Loucy (cell line): ENCODE measurements around the gene QRSL1.
A peak's percentile ranks its signal among the peaks of the same experiment; 100 is the strongest.

ENCODE experiments used
- H2AFZ ChIP-seq: fragments of 200-600 bp; sonication (generic); 2 replicates; pipeline ENCODE4 v1.6.0; 2016; ENCODE audit warnings: antibody characterized with exemption, mild to moderate bottlenecking, low read length, moderate library complexity
- H3F3A ChIP-seq: fragments of 200-600 bp; 2 replicates; pipeline ENCODE4 v1.6.0; 2016; ENCODE audit warnings: antibody characterized with exemption, low read depth, mild to moderate bottlenecking
- H3K27me3 ChIP-seq: fragments of 200-600 bp; sonication (generic); 2 replicates; pipeline ENCODE4 v1.6.1; 2014; ENCODE audit warnings: low read length, mild to moderate bottlenecking; ENCODE audit not compliant: insufficient read depth, poor library complexity, severe bottlenecking
- H3K36me3 ChIP-seq: fragments of 200-600 bp; sonication (generic); 2 replicates; pipeline ENCODE4 v1.6.1; 2016; ENCODE audit warnings: low read length; ENCODE audit not compliant: insufficient read depth
- H3K4me1 ChIP-seq: fragments of 200-600 bp; sonication (generic); 2 replicates; pipeline ENCODE4 v1.5.1; 2014; ENCODE audit warnings: low read length, mild to moderate bottlenecking; ENCODE audit not compliant: insufficient read depth, poor library complexity, severe bottlenecking
- H3K4me2 ChIP-seq: fragments of 200-600 bp; sonication (generic); 2 replicates; pipeline ENCODE4 v1.6.0; 2014; ENCODE audit warnings: antibody characterized with exemption, low read length, low read depth, mild to moderate bottlenecking; ENCODE audit not compliant: poor library complexity, severe bottlenecking
- H3K4me3 ChIP-seq: fragments of 200-600 bp; sonication (generic); 2 replicates; pipeline ENCODE4 v1.5.1; 2014; ENCODE audit warnings: low read length, mild to moderate bottlenecking, mixed read lengths; ENCODE audit not compliant: poor library complexity, severe bottlenecking
- H3K79me2 ChIP-seq: fragments of 200-600 bp; sonication (generic); 2 replicates; pipeline ENCODE4 v1.6.1; 2014; ENCODE audit warnings: low read length; ENCODE audit not compliant: insufficient read depth
- H3K9ac ChIP-seq: fragments of 200-600 bp; sonication (generic); 2 replicates; pipeline ENCODE4 v1.6.0; 2014; ENCODE audit warnings: mild to moderate bottlenecking, low read depth, low read length, moderate library complexity; ENCODE audit not compliant: poor library complexity, severe bottlenecking
- H3K9me2 ChIP-seq: fragments of 200-600 bp; sonication (generic); replicated peaks from 2 replicates; pipeline ENCODE4 v1.6.1; 2016; ENCODE audit warnings: low read depth, low read length, mixed read lengths
- H3K9me3 ChIP-seq: fragments of 200-600 bp; sonication (generic); 2 replicates; pipeline ENCODE4 v1.6.1; 2014; ENCODE audit warnings: mild to moderate bottlenecking, antibody characterized with exemption, low read length, low read depth; ENCODE audit not compliant: insufficient read depth
- H4K20me1 ChIP-seq: fragments of 200-600 bp; sonication (generic); 2 replicates; pipeline ENCODE4 v1.6.0; 2014; ENCODE audit warnings: antibody characterized with exemption, low read length, mild to moderate bottlenecking; ENCODE audit not compliant: insufficient read depth, poor library complexity, severe bottlenecking
- EZH2phosphoT487 ChIP-seq: fragments of 200-600 bp; IDR thresholded peaks from 2 replicates; pipeline ENCODE4 v1.6.1; 2018; ENCODE audit warnings: antibody characterized with exemption, mild to moderate bottlenecking, moderate library complexity, borderline replicate concordance
- TF ChIP-seq, protein P1 (sequence below): fragments of 200-600 bp; sonication (generic); conservative IDR thresholded peaks from 2 replicates; pipeline ENCODE4 v1.5.1; 2014; ENCODE audit warnings: mild to moderate bottlenecking, antibody characterized with exemption, low read length

Gene QRSL1

DNA sequence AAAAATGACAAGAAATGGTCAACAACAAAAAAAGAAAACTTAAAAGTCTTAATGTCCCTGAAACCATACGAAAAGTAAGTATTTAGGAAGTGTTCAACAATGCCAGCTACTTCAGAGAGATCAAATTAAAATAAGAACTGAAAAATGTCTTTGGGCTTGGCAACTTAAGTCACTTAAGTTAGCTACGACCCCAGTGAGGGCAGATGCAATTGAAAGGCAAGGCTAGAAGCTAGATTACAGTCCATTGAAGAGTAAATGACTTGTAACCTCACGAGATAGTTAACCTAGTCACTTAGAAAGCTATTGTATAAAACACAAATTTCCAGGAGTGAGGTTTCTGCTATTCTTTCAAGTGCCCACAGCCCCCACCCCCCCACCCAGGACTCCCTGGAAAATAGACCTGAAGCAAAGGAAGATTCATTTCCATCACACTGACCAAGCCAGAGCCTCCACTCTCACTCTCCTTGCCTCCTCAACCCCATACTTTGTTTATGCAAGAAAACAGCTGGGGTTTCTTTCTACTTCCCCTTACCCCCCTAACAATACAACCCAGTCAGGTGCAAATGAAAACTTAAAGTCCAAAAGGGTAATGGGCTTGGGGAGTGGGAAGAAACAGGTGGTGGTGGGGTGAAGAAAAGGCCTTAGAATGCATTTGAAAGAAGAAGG is 14.7 kb upstream of the QRSL1 start:
- Histone ChIP-seq H3K4me1 (peaks cover 56% of the 10 kb centered on the region), H3K9me2 (no peaks in the 10 kb centered on the region), H3K9ac (peak overlapping the region; percentile 46), H3K4me3 (peak overlapping the region; percentile 7), H2AFZ (no peak overlapping the region), H4K20me1 (no peaks in the 10 kb centered on the region), H3K79me2 (no peaks in the 10 kb centered on the region), H3K27me3 (no peaks in the 10 kb centered on the region), H3K9me3 (no peaks in the 10 kb centered on the region), H3K36me3 (no peaks in the 10 kb centered on the region), H3K4me2 (peak overlapping the region; percentile 51), H3F3A (no peaks in the 10 kb centered on the region)
- no peak for TF ChIP-seq EZH2phosphoT487
- TF ChIP-seq, protein P1, sequence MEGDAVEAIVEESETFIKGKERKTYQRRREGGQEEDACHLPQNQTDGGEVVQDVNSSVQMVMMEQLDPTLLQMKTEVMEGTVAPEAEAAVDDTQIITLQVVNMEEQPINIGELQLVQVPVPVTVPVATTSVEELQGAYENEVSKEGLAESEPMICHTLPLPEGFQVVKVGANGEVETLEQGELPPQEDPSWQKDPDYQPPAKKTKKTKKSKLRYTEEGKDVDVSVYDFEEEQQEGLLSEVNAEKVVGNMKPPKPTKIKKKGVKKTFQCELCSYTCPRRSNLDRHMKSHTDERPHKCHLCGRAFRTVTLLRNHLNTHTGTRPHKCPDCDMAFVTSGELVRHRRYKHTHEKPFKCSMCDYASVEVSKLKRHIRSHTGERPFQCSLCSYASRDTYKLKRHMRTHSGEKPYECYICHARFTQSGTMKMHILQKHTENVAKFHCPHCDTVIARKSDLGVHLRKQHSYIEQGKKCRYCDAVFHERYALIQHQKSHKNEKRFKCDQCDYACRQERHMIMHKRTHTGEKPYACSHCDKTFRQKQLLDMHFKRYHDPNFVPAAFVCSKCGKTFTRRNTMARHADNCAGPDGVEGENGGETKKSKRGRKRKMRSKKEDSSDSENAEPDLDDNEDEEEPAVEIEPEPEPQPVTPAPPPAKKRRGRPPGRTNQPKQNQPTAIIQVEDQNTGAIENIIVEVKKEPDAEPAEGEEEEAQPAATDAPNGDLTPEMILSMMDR: no peak

DNA sequence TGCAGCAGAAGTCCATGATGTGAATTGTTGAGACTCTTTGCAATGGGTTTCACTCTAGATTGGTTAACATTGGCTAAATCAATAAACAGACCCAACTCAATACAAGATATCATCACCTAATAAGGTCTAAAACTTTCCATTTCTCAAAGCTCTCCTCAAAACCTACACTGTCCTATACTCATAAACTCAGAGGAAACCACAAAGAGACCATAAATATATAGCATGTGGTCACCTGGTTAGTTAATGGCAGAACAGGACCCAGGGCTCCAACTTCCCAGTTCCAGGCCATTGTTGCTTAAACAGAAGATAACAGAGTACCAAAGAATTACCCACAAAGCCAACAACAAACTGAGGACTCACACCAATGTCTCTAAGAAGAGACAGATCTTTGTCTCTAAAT is 12.1 kb upstream of the QRSL1 start:
- Histone ChIP-seq H3K4me1 (peaks cover 56% of the 10 kb centered on the region), H3K4me3 (peak overlapping the region; percentile 39), H3K9me2 (no peaks in the 10 kb centered on the region), H3K27me3 (no peaks in the 10 kb centered on the region), H3K79me2 (no peaks in the 10 kb centered on the region), H3K9ac (peak overlapping the region; percentile 15), H3K36me3 (no peaks in the 10 kb centered on the region), H4K20me1 (no peaks in the 10 kb centered on the region), H3K4me2 (peak overlapping the region; percentile 69), H3K9me3 (no peaks in the 10 kb centered on the region), H2AFZ (no peak overlapping the region), H3F3A (no peaks in the 10 kb centered on the region)
- TF ChIP-seq, protein P1: no peak
- no peak for TF ChIP-seq EZH2phosphoT487

DNA sequence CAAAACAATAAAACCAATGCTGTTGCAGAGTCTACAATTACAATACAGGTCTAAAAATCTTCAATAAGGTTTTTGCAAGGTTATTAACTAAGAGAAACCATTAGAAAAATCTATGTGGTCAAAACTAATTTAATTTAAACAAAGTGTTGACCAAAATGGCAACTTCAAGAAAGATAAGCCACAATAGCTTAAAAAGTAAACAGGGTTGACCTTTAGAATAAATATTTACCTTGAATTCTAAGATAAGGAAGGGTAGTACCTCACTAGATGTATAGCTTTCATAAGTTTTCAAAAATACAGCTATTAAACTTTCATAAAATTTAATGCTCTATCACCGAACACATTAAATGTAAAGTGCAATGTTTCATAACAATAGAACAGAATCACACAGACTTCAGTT is 11.5 kb upstream of the QRSL1 start:
- Histone ChIP-seq H2AFZ (no peak overlapping the region), H3K9me2 (no peaks in the 10 kb centered on the region), H3K36me3 (no peaks in the 10 kb centered on the region), H3K79me2 (no peaks in the 10 kb centered on the region), H4K20me1 (no peaks in the 10 kb centered on the region), H3K4me1 (peaks cover 56% of the 10 kb centered on the region), H3K4me2 (peak overlapping the region; percentile 69), H3K27me3 (no peaks in the 10 kb centered on the region), H3F3A (no peaks in the 10 kb centered on the region), H3K4me3 (peak overlapping the region; percentile 39), H3K9me3 (no peaks in the 10 kb centered on the region; the same call in 1 of the 2 replicates), H3K9ac (no peak overlapping the region)
- TF ChIP-seq, protein P1: no peak
- TF ChIP-seq EZH2phosphoT487: no peak
